Gastrocnemius medialis (tissue), 4 donors: Measurements from ENCODE around the gene COL4A1. TPM values are rescaled to one million over a fixed set of nuclear protein-coding genes. Genes with fewer than 3 reads are reported as not detected.
A peak's percentile ranks its signal among the peaks of the same experiment; 100 is the strongest.
"Not testable (repeated sequence)": the region's sequence is repeated elsewhere in the genome, so short reads cannot be mapped to it uniquely, and the experiment has no call there.

Source experiments
- ATAC-seq, 2 donors: fragments of 150-250 bp; one replicate each; pipeline ENCODE4 v1.9.1; 2016
- DNase-seq, 2 donors: peaks; one replicate each; pipeline ENCODE4 v3.0.0-alpha.2; 2019
- H3K27ac ChIP-seq, 4 donors: fragments of 200-600 bp; sonication (generic); 1 replicate in 1 of 4; 2 replicates in 3 of 4; pipeline ENCODE4 v1.5.1; 2016 to 2018; ENCODE audit warnings: mild to moderate bottlenecking in 2 of 4, moderate library complexity in 1 of 4
- H3K27me3 ChIP-seq, 3 donors: fragments of 200-600 bp; sonication (generic) in 2 of 3; 1 replicate in 1 of 3; 2 replicates in 2 of 3; pipeline versions ENCODE4 v1.5.1 to v1.6.0; 2016 to 2019; ENCODE audit warnings: mild to moderate bottlenecking in 1 of 3, moderate library complexity in 1 of 3
- H3K36me3 ChIP-seq, 2 donors: fragments of 200-600 bp; sonication (generic) in 1 of 2; one replicate each; pipeline ENCODE4 v1.5.1; 2017 to 2018
- H3K4me1 ChIP-seq, 2 donors: fragments of 200-600 bp; sonication (generic) in 1 of 2; one replicate each; pipeline ENCODE4 v1.5.1; 2016 to 2017; ENCODE audit warnings: mild to moderate bottlenecking in 2 of 2
- H3K4me3 ChIP-seq, 4 donors: fragments of 200-600 bp; sonication (generic) in 3 of 4; 1 replicate in 1 of 4; 2 replicates in 3 of 4; pipeline ENCODE4 v1.5.1; 2016 to 2019; ENCODE audit warnings: mild to moderate bottlenecking in 2 of 4
- H3K9me3 ChIP-seq, 3 donors: fragments of 200-600 bp; sonication (generic) in 2 of 3; 1 replicate in 1 of 3; 2 replicates in 2 of 3; pipeline ENCODE4 v1.5.1; 2016 to 2019
- POLR2A ChIP-seq, 2 donors: fragments of 450-650 bp; IDR thresholded peaks; one replicate each; pipeline ENCODE4 v1.6.1; 2017; ENCODE audit warnings: antibody characterized with exemption in 2 of 2, mild to moderate bottlenecking in 2 of 2, moderate library complexity in 2 of 2
- in situ Hi-C, 4 donors: fragments of 200-750 bp; cut with MboI; loops; one replicate each; pipeline versions ENCODE4 v1.15.0 to v1.8.0; 2017; ENCODE audit warnings: low sequenced_read_pairs in 4 of 4
- intact Hi-C: fragments of 100-400 bp; cut with DNase I; formaldehyde crosslinking; loops from one replicate; pipeline ENCODE4 v1.15.1; 2023; ENCODE audit warnings: low total_unique reads
- total RNA-seq, 4 donors: library from RNA; depleted of rRNA; stranded (reverse); fragments of >200 nt; gene quantifications; one replicate each; pipeline versions ENCODE4 v1.1.0 to v1.2.3, GENCODE V29; 2016
- TF ChIP-seq, protein P1 (sequence below), 5 experiments: fragments of 450-650 bp in 3 of 5; fragments of 200-600 bp in 2 of 5; sonication (generic) in 2 of 5; IDR thresholded peaks in 4 of 5; conservative IDR thresholded peaks in 1 of 5; 1 replicate in 4 of 5; 2 replicates in 1 of 5; pipeline ENCODE4 v1.5.1; 2016 to 2019; ENCODE audit warnings: antibody characterized with exemption in 5 of 5, mild to moderate bottlenecking in 3 of 5, moderate library complexity in 3 of 5

The COL4A1 gene
- total RNA-seq, 4 donors from 2014 or later, result 60.5 to 127 (median 120) TPM

- Histone ChIP-seq H3K36me3 (no peaks in the 10 kb centered on the region), H3K9me3 (no peaks in the 10 kb centered on the region), H3K27ac (peak overlapping the region in 1 of 4 donors; percentile 16), H3K27me3 (no peaks in the 10 kb centered on the region), H3K4me1 (peaks cover 20 to 22% of the 10 kb centered on the region in 2 donors), H3K4me3 (no peak overlapping the region)
- DNase-seq (no peak), ATAC-seq (no peak)
- intact Hi-C loops (no loop called here), in situ Hi-C loops (no loop called here)
- no peak for TF ChIP-seq POLR2A (IDR thresholded peaks at IDR 0.05)
- TF ChIP-seq, protein P1, sequence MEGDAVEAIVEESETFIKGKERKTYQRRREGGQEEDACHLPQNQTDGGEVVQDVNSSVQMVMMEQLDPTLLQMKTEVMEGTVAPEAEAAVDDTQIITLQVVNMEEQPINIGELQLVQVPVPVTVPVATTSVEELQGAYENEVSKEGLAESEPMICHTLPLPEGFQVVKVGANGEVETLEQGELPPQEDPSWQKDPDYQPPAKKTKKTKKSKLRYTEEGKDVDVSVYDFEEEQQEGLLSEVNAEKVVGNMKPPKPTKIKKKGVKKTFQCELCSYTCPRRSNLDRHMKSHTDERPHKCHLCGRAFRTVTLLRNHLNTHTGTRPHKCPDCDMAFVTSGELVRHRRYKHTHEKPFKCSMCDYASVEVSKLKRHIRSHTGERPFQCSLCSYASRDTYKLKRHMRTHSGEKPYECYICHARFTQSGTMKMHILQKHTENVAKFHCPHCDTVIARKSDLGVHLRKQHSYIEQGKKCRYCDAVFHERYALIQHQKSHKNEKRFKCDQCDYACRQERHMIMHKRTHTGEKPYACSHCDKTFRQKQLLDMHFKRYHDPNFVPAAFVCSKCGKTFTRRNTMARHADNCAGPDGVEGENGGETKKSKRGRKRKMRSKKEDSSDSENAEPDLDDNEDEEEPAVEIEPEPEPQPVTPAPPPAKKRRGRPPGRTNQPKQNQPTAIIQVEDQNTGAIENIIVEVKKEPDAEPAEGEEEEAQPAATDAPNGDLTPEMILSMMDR (IDR thresholded peaks at IDR 0.05 in 4 of 5, conservative IDR thresholded peaks at IDR 0.05 in 1 of 5), result no peak
Measured at GRCh38 chr13:110317093-110317492, 10.1 kb upstream of the COL4A1 start.

- H3K36me3 ChIP-seq, result no peaks in the 10 kb centered on the region
- in situ Hi-C loops, result no loop called here
- no peak overlapping the region for H3K27ac ChIP-seq
- DNase-seq (no peak), ATAC-seq (no peak)
- H3K4me3 ChIP-seq, result no peak overlapping the region
- no peaks in the 10 kb centered on the region for H3K27me3 ChIP-seq
- no peaks in the 10 kb centered on the region for H3K9me3 ChIP-seq
- intact Hi-C loops, result no loop called here
- peaks cover 15 to 22% of the 10 kb centered on the region in 2 donors for H3K4me1 ChIP-seq
- TF ChIP-seq POLR2A (IDR thresholded peaks at IDR 0.05), result no peak
- TF ChIP-seq, protein P1 (IDR thresholded peaks at IDR 0.05 in 4 of 5, conservative IDR thresholded peaks at IDR 0.05 in 1 of 5), result no peak
Measured at GRCh38 chr13:110316196-110316595, 9.2 kb upstream of the COL4A1 start.

DNA sequence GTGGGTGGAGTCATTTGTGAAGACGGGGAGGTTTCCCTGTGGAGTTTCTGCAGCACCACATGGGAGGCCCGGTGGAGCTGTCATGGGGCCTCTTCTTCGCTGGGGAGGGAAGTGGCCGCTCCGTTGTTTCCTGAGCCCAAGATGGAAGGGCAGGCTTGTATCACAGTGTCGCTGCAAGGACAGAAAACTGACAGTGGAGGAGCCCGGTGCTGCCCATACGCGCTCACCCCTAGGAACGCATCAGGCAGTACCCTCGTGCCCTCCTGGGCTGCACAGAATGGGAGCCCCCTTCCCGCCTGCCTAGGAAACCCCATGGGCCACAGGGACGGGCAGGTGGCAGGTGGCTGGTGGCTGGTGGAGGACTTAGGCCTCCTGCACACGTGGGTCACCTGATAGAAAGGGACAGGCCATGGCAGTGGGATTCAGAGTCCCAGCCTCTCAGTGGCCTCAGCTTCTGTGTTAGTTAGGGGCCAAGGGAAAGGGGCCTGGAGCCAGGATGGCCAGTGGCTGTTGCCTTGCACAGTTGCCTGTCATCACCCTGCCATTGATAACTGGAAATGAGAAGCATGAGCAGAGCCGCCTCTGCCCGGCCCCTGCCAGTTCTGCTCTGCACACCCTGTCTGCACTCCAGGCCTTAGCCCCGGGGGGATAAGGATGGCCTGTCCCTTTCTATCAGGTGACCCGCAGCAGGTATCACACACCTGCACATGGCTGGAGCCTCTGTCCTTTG is 7.7 kb upstream of the COL4A1 start:
- Histone ChIP-seq H3K9me3 (no peaks in the 10 kb centered on the region), H3K27me3 (peaks cover 0 to 12% (median 3%) of the 10 kb centered on the region in 3 donors), H3K36me3 (no peaks in the 10 kb centered on the region), H3K4me1 (peaks cover 14 to 21% of the 10 kb centered on the region in 2 donors), H3K27ac (peak overlapping the region in 3 of 4 donors; percentile 2 to 43 (median 9)), H3K4me3 (no peak overlapping the region)
- TF ChIP-seq, protein P1 (IDR thresholded peaks at IDR 0.05 in 4 of 5, conservative IDR thresholded peaks at IDR 0.05 in 1 of 5), result no peak
- no peak for TF ChIP-seq POLR2A (IDR thresholded peaks at IDR 0.05)
- ATAC-seq (no peak), DNase-seq (no peak)
- in situ Hi-C loops (no loop called here), intact Hi-C loops (no loop called here)

DNA sequence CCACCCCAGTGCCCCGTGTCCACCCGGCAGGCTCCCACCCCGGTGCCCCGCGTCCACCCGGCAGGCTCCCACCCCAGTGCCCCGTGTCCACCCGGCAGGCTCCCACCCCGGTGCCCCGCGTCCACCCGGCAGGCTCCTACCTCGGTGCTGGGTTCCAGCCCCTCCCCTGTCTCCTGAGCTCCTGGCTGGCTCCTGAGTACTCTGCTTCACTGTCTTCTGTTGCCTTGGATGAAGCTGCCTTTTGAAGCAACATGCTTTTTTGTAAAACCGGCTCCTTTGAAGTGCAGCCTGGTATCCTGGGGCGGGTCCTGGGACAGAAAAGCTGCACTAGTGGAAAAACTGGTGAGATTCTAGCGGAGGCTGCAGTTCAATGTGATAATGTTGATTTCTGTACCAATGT is 6.8 kb upstream of the COL4A1 start:
- ATAC-seq, DNase-seq, H3K4me3 ChIP-seq, H3K36me3 ChIP-seq, in situ Hi-C loops, H3K9me3 ChIP-seq, intact Hi-C loops: not testable (repeated sequence)
- Histone ChIP-seq H3K27me3 (peaks cover 2 to 22% (median 12%) of the 10 kb centered on the region in 3 donors), H3K27ac (peak overlapping the region in 2 of 4 donors; percentile 9 to 29), H3K4me1 (peaks cover 16 to 18% of the 10 kb centered on the region in 2 donors)

DNA sequence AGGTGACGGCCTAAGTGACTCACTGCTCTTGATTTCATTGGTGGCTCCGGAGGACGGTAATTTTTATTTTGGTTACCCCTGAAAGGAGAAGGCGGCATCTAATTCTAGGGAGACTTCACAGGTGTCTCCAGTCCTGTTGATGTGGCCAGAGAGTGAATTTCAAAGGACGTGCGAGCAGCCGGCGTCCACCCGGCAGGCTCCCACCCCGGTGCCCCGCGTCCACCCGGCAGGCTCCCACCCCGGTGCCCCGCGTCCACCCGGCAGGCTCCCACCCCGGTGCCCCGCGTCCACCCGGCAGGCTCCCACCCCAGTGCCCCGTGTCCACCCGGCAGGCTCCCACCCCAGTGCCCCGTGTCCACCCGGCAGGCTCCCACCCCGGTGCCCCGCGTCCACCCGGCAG is 6.3 kb upstream of the COL4A1 start:
- H3K36me3 ChIP-seq, intact Hi-C loops, DNase-seq, in situ Hi-C loops, ATAC-seq, H3K9me3 ChIP-seq: not testable (repeated sequence)
- Histone ChIP-seq H3K27ac (peak overlapping the region in 2 of 4 donors; percentile 84 to 86), H3K4me3 (peak overlapping the region in 1 of 4 donors; percentile 18), H3K4me1 (peaks cover 13 to 20% of the 10 kb centered on the region in 2 donors), H3K27me3 (peaks cover 7 to 26% (median 12%) of the 10 kb centered on the region in 3 donors)
